ENCODE measurements around the gene UROC1.

Gene UROC1

GRCh38 chr3:126491221-126492013, 26.2 kb downstream of the UROC1 start:
- no peaks in the 10 kb centered on the region for H3K27me3 ChIP-seq (ENCODE audit: control insufficient read depth, insufficient read depth, low read length)
- H3K4me3 ChIP-seq (ENCODE audit: low read depth, low read length), result no peak overlapping the region
- H3K36me3 ChIP-seq (ENCODE audit: control insufficient read depth, insufficient read depth, low read length), result no peaks in the 10 kb centered on the region
- H3K27ac ChIP-seq (ENCODE audit: low read depth, low read length), result no peak overlapping the region
- no peaks in the 10 kb centered on the region for H3K9me3 ChIP-seq (ENCODE audit: control insufficient read depth, insufficient read depth, low read length)
- no peak overlapping the region for H3K9ac ChIP-seq (ENCODE audit: low read depth, low read length)
- no peaks in the 10 kb centered on the region for H3K4me1 ChIP-seq (ENCODE audit: control insufficient read depth, insufficient read depth, low read length)

- no peak overlapping the region for H3K9ac ChIP-seq (ENCODE audit: low read depth, low read length)
- no peaks in the 10 kb centered on the region for H3K27me3 ChIP-seq (ENCODE audit: control insufficient read depth, insufficient read depth, low read length)
- H3K36me3 ChIP-seq (ENCODE audit: control insufficient read depth, insufficient read depth, low read length), result no peaks in the 10 kb centered on the region
- peaks cover 3% of the 10 kb centered on the region for H3K4me1 ChIP-seq (ENCODE audit: control insufficient read depth, insufficient read depth, low read length)
- H3K9me3 ChIP-seq (ENCODE audit: control insufficient read depth, insufficient read depth, low read length), result no peaks in the 10 kb centered on the region
- no peak overlapping the region for H3K27ac ChIP-seq (ENCODE audit: low read depth, low read length)
- H3K4me3 ChIP-seq (ENCODE audit: low read depth, low read length), result no peak overlapping the region
Observed at GRCh38 chr3:126490619-126491018, 27.0 kb downstream of the UROC1 start.

- Histone ChIP-seq H3K36me3 (ENCODE audit: control insufficient read depth, insufficient read depth, low read length) (no peaks in the 10 kb centered on the region), H3K4me3 (ENCODE audit: low read depth, low read length) (no peak overlapping the region), H3K9me3 (ENCODE audit: control insufficient read depth, insufficient read depth, low read length) (no peaks in the 10 kb centered on the region), H3K9ac (ENCODE audit: low read depth, low read length) (no peak overlapping the region), H3K27ac (ENCODE audit: low read depth, low read length) (no peak overlapping the region), H3K27me3 (ENCODE audit: control insufficient read depth, insufficient read depth, low read length) (no peaks in the 10 kb centered on the region), H3K4me1 (ENCODE audit: control insufficient read depth, insufficient read depth, low read length) (peaks cover 18% of the 10 kb centered on the region)
Observed at GRCh38 chr3:126488886-126489569, 28.5 kb downstream of the UROC1 start.

GRCh38 chr3:126488185-126488584, 29.4 kb downstream of the UROC1 start:
- H3K4me3 ChIP-seq (ENCODE audit: low read depth, low read length), result no peak overlapping the region
- no peaks in the 10 kb centered on the region for H3K9me3 ChIP-seq (ENCODE audit: control insufficient read depth, insufficient read depth, low read length)
- H3K27ac ChIP-seq (ENCODE audit: low read depth, low read length), result no peak overlapping the region
- no peak overlapping the region for H3K9ac ChIP-seq (ENCODE audit: low read depth, low read length)
- no peaks in the 10 kb centered on the region for H3K27me3 ChIP-seq (ENCODE audit: control insufficient read depth, insufficient read depth, low read length)
- peaks cover 18% of the 10 kb centered on the region for H3K4me1 ChIP-seq (ENCODE audit: control insufficient read depth, insufficient read depth, low read length)
- no peaks in the 10 kb centered on the region for H3K36me3 ChIP-seq (ENCODE audit: control insufficient read depth, insufficient read depth, low read length)

- Histone ChIP-seq H3K9me3 (ENCODE audit: control insufficient read depth, insufficient read depth, low read length) (no peaks in the 10 kb centered on the region), H3K27ac (ENCODE audit: low read depth, low read length) (no peak overlapping the region), H3K4me1 (ENCODE audit: control insufficient read depth, insufficient read depth, low read length) (peaks cover 18% of the 10 kb centered on the region)
Observed at GRCh38 chr3:126487151-126487771, 30.3 kb downstream of the UROC1 start.

GRCh38 chr3:126486360-126486847, 31.2 kb downstream of the UROC1 start:
- H3K27ac ChIP-seq (ENCODE audit: low read depth, low read length), result no peak overlapping the region
- no peaks in the 10 kb centered on the region for H3K9me3 ChIP-seq (ENCODE audit: control insufficient read depth, insufficient read depth, low read length)
- H3K27me3 ChIP-seq (ENCODE audit: control insufficient read depth, insufficient read depth, low read length), result no peaks in the 10 kb centered on the region
- no peak overlapping the region for H3K9ac ChIP-seq (ENCODE audit: low read depth, low read length)
- peaks cover 18% of the 10 kb centered on the region for H3K4me1 ChIP-seq (ENCODE audit: control insufficient read depth, insufficient read depth, low read length)
- no peaks in the 10 kb centered on the region for H3K36me3 ChIP-seq (ENCODE audit: control insufficient read depth, insufficient read depth, low read length)
- H3K4me3 ChIP-seq (ENCODE audit: low read depth, low read length), result no peak overlapping the region

More at GRCh38 chr3:126487151-126487771, 30.3 kb downstream of the UROC1 start:
- Histone ChIP-seq H3K4me3 (ENCODE audit: low read depth, low read length) (no peak overlapping the region), H3K9ac (ENCODE audit: low read depth, low read length) (no peak overlapping the region), H3K27me3 (ENCODE audit: control insufficient read depth, insufficient read depth, low read length) (no peaks in the 10 kb centered on the region), H3K36me3 (ENCODE audit: control insufficient read depth, insufficient read depth, low read length) (no peaks in the 10 kb centered on the region)

GRCh38 chr3:126485956-126486355, 31.6 kb downstream of the UROC1 start:
- Histone ChIP-seq H3K9ac (ENCODE audit: low read depth, low read length) (no peak overlapping the region), H3K36me3 (ENCODE audit: control insufficient read depth, insufficient read depth, low read length) (no peaks in the 10 kb centered on the region), H3K27ac (ENCODE audit: low read depth, low read length) (no peak overlapping the region), H3K9me3 (ENCODE audit: control insufficient read depth, insufficient read depth, low read length) (no peaks in the 10 kb centered on the region), H3K4me3 (ENCODE audit: low read depth, low read length) (no peak overlapping the region), H3K27me3 (ENCODE audit: control insufficient read depth, insufficient read depth, low read length) (no peaks in the 10 kb centered on the region), H3K4me1 (ENCODE audit: control insufficient read depth, insufficient read depth, low read length) (peaks cover 18% of the 10 kb centered on the region)

GRCh38 chr3:126485176-126485897, 32.2 kb downstream of the UROC1 start:
- H3K36me3 ChIP-seq (ENCODE audit: control insufficient read depth, insufficient read depth, low read length), result no peaks in the 10 kb centered on the region
- H3K9me3 ChIP-seq (ENCODE audit: control insufficient read depth, insufficient read depth, low read length), result no peaks in the 10 kb centered on the region
- no peak overlapping the region for H3K4me3 ChIP-seq (ENCODE audit: low read depth, low read length)
- peak overlapping the region; percentile 46 for H3K27ac ChIP-seq (ENCODE audit: low read depth, low read length)
- no peaks in the 10 kb centered on the region for H3K27me3 ChIP-seq (ENCODE audit: control insufficient read depth, insufficient read depth, low read length)
- H3K4me1 ChIP-seq (ENCODE audit: control insufficient read depth, insufficient read depth, low read length), result peaks cover 18% of the 10 kb centered on the region
- no peak overlapping the region for H3K9ac ChIP-seq (ENCODE audit: low read depth, low read length)

- H3K9ac ChIP-seq (ENCODE audit: low read depth, low read length), result no peak overlapping the region
- no peaks in the 10 kb centered on the region for H3K27me3 ChIP-seq (ENCODE audit: control insufficient read depth, insufficient read depth, low read length)
- peak overlapping the region; percentile 46 for H3K27ac ChIP-seq (ENCODE audit: low read depth, low read length)
- no peaks in the 10 kb centered on the region for H3K36me3 ChIP-seq (ENCODE audit: control insufficient read depth, insufficient read depth, low read length)
- H3K4me3 ChIP-seq (ENCODE audit: low read depth, low read length), result no peak overlapping the region
- peaks cover 18% of the 10 kb centered on the region for H3K4me1 ChIP-seq (ENCODE audit: control insufficient read depth, insufficient read depth, low read length)
- no peaks in the 10 kb centered on the region for H3K9me3 ChIP-seq (ENCODE audit: control insufficient read depth, insufficient read depth, low read length)
Observed at GRCh38 chr3:126484662-126485061, 32.9 kb downstream of the UROC1 start.

GRCh38 chr3:126484148-126484547, 33.4 kb downstream of the UROC1 start:
- H3K27ac ChIP-seq (ENCODE audit: low read depth, low read length), result no peak overlapping the region
- H3K4me3 ChIP-seq (ENCODE audit: low read depth, low read length), result no peak overlapping the region
- no peaks in the 10 kb centered on the region for H3K27me3 ChIP-seq (ENCODE audit: control insufficient read depth, insufficient read depth, low read length)
- H3K36me3 ChIP-seq (ENCODE audit: control insufficient read depth, insufficient read depth, low read length), result no peaks in the 10 kb centered on the region
- no peaks in the 10 kb centered on the region for H3K9me3 ChIP-seq (ENCODE audit: control insufficient read depth, insufficient read depth, low read length)
- H3K9ac ChIP-seq (ENCODE audit: low read depth, low read length), result no peak overlapping the region
- H3K4me1 ChIP-seq (ENCODE audit: control insufficient read depth, insufficient read depth, low read length), result peaks cover 18% of the 10 kb centered on the region
